GM19351 (cell line): Measurements from ENCODE around the gene TMEM255B.

Experiments used
- ATAC-seq: cut with Tn5 transposase; IDR thresholded peaks from one replicate; pipeline ENCODE4 v1.9.1; 2021; ENCODE audit warnings: mild to moderate bottlenecking, moderate library complexity; ENCODE audit not compliant: unreplicated experiment

Gene TMEM255B

GRCh38 chr13:113856716-113857065, 97.7 kb downstream of the TMEM255B start:
- no peak for ATAC-seq

DNA sequence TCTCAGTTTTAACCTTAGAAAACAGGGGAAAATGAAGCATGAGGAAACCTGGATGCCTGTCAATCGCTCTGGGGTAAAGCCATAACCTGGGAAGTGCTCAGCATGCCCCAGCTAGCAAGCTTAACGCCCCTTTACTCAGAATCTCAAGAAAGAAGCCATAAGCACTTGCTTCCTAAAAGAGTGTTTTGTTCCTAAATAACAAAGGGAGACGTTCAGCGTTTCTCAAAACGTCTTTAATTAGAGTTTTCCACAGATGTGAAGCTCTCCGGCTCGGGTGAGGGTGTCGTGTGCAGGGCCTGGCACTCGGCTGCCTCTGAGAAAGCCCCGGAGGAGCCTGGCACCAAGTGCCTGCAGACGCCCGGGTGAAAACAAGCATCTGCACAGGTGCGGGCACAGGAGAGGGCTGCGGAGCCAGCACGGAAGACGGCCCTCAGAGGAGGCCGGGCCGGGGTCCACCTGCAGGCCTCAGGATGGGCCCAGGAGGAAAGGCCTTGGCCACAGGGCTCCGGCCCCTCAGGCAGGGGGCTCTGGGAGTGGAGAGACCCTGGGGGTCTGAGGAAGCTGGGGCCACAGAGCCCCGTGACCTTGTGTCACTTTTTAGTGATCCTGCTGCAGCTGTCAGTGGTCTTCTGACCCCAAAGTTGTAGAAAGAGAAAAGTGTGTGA, 98.6 kb downstream of the TMEM255B start:
- ATAC-seq, result no peak

DNA sequence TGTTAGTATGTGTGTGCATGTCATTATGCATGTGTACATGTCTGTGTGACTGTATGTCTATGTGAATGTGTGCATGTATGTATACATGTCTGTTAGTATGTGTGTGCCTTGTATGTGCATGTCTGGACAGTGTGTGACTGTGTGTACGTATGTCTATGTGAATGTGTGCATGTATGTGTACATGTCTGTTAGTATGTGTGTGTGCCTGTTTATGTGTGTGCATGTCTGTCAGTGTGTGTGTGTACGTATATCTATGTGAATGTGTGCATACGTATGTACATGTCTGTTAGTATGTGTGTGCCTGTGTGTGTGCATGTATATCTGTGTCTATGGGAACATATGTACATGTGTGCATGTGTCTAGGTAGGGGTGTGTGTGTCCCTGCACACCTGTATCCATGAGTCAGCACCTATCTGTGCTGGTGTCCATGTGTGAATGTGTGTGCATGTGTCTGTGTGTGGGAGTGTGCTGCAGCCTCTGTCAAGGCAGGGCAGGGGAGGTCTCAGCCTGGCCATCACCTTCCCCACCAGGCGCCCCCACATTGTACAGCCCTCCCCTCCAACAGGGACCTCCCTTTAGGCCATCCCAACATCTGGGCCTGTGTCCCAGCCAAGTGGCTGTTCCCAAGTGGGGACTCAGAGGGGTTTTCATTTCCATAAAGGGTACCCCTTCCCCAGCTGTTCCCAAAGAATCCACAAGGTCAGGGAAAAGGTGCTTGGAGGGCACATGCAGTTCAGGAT, 100.5 kb downstream of the TMEM255B start:
- ATAC-seq, result no peak

- ATAC-seq, result no peak
Measured at GRCh38 chr13:113860051-113860664, 101.1 kb downstream of the TMEM255B start.

DNA sequence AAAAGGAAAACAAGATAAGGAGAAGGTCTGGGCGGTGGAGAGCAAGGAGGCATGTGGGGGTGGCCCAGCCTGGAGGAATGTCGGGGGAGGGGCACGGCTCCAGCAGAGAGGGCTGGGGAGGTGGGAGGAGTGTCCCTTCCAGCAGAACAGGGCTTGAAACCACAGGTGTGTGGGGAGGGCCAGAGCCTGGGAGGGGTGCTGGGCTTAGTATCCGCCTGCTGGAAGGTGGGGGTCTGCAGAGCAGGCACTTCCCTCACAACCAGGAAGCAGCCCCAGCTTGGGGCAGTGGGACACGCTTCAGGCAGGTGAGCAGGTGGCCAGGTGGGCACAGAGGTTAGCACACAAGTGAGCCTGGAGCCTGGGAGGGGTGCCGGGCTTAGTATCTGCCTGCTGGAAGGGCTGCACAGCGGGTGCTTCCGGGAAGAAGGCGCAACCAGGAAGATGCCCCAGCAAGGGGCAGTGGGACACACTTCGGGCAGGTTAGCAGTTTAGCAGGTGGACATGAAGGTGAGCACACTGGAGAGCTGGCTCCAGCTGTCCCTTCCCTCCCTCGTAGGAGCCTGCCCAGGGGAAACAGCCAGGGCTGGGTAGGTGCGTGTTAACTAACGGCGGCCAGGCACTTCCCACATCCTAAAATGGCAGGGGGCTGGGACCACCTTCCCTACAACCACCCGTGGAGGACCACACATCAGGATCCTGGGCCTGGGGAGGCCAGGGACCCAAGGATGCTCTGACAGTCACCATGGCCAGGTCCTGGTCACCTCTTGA, 101.8 kb downstream of the TMEM255B start:
- no peak for ATAC-seq

GRCh38 chr13:113861433-113862030, 102.5 kb downstream of the TMEM255B start:
- ATAC-seq, result no peak

GRCh38 chr13:113862191-113862930, 103.3 kb downstream of the TMEM255B start:
- no peak for ATAC-seq

- ATAC-seq, result no peak
Measured at GRCh38 chr13:113862931-113863523, 104.0 kb downstream of the TMEM255B start.

- no peak for ATAC-seq
Measured at GRCh38 chr13:113863524-113864272, 104.7 kb downstream of the TMEM255B start, which contains the start of gene GAS6. TSS of gene GAS6 (minus strand) at chr13:113864076. CDS start at chr13:113863920, 156 bp downstream.

DNA sequence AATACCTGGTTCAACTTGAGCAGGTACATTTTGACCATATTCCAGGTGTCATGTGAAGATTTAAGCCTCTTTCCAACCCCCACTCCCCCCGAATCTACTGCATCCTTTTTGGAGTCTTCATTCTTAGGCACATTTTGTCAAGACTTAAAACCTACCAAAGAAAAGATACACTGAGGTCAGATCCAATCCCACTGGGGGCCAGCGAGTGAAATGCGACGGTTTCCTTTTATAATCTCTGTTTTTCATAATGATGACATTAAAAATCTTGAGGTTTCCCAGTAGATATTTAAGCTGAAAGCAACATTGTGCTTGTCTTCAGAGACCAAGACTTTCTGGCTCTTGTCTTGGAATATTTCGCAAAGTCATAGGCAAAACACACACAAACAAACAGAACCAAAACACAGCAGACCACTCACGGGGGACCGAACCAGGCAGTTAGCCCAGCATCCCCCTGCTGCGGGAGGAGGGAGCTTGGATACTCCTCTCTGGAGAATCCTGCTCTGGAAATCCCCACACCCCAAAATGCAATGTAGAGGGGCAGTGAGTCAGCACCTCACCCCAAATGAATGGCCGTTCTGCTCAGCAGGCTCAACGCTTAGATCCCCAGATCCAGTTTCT, 105.4 kb downstream of the TMEM255B start:
- ATAC-seq, result no peak

DNA sequence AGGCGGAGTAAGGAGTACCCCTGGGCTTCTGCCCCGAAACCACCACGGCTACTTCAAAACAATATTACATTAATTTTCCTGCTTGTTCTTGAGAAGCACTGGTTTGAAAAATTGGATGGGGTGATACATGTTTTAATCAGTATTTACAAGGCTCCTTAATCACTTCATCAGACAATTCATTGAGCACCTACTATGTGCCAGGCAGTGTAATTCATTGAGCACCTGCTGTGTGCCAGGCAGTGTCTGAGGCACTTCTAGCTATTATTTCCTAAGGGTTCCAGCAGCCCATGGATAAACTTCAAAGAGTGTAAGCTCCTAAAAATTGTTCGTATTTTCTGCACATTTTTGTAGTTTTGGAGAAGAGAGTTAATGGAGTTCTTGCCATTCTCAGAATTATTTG, 106.4 kb downstream of the TMEM255B start:
- ATAC-seq, result no peak
